Hematopoietic multipotent progenitor cell treated with erythropoietin and hydrocortisone succinate and interleukin-3 and kit ligand, for 6 days (in vitro differentiated cells): ENCODE measurements around the gene FBXW2.

Source experiments
- DNase-seq: peaks from one replicate; pipeline ENCODE4 v3.0.0-alpha.2; 2015

FBXW2 gene

DNA sequence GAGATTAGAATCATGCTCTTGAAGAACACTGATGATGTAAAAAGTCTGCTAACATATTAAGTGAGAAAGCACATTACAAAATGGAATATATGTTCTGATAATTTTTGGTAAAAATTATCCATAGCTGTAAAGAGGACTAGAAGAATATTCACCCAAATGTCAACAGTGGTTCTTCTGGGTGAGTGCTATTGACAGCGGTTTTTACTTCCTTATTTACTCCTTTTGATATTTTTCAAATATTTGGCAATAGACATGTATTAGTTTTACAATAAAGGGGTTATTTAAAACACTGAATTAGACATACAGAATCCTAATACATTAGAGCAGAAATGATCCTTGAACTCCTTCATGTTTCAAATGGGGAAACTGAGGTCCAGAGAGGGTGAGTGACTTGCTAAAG is 52.0 kb downstream of the FBXW2 start:
- peak; percentile 13 for DNase-seq

DNA sequence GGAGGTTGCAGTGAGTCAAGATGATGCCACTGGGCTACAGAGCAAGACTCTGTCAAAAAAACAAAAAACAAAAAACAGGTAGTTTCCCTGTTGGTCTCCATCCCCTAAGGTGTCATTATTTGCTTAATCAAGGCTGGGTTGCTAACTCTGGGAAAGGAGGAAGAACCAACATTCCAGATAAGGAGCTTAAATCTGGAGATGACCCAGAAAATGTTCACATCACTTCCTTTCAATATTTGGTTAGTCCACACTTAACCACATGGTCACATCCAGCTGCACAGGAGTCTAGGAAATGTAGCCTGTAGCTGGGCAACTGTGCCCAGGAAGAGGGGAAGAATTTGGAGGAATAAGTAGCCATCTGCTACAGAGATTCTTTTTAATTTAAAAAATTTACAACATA is 53.1 kb downstream of the FBXW2 start:
- no peak for DNase-seq

DNA sequence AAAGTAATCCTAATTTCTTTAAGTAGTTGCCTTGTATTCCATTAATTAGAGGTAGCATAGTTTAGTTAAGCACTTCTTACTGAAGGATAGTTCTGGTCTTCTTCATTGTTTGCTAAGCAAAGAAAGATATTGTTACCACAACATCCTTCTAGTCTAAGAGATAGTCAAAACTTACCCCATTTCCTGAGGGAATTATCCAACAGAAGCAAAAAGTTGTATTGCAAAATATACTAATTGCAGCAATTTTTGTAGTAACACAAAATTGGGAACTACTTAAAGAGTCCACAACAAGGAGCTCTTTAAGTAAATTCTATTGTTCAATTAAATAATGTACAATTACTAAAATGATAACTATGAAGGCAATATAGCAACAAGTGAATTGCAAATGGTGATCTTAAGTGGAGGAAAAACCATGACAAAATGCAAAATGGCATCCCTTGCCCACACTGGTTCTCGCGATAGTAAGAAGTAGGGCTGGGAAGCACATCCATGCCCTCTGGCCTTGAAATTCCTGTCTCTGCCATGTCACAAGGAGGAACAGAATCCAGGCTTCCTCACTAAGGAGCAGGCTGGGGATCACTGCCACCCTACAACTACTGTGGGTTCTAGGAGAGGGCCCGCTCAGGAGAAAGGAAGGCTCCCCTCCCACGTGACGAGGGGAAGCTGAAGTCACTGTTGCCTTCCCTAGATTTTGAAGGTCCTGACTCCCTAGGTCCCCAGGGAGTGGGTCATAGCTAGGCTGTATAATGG is 55.6 kb downstream of the FBXW2 start:
- DNase-seq, result no peak

DNA sequence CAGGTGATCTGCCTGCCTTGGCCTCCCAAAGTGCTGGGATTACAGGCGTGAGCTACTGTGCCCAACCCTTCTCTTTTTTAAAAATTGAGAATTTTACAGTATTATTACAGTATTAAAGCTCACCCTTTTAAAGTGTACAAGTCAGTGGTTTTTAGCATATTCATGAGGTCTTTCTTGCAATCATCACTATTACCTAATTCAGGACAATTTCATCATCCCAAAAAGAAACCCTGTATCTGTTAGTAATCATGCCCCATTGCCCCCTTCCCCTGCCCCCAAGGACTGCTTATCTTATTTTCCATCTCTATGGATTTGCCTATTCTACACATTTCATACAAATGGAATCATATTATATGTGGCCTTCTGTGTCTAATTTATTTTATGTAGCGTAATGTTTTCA is 56.3 kb downstream of the FBXW2 start:
- DNase-seq, result no peak

DNA sequence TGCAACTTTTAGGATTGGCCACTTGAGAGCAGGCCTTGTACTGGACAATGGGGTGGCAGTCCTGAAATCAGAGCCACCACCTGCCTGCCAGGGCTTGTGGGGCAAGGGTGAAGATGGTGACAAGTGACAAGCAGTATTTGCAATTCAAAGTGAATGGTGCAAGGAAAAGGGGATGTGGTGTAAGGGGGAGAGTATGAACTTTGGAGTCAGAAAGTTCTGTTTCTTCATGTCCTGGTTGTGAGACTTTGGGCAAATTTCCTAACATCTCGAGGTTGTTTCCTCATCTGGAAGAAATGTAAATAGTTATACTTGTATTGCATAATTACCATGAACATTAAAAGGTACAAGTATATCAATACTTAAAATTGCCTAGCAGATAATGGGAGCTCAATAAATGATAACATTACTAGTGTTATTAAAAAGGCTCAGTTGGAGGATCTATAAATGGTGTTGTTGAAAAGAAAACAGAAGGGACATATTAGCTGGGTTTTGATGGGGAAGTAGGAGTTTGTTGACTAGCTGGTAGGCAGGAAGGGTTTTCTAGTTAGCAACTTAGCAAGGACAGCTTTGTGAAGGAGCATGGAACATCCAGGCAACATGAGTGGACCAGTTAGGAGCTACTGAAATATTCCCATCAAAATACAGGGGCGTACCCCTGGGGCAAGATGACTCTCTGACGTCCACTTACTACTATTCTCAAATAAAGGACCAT is 57.6 kb downstream of the FBXW2 start:
- DNase-seq, result peak; percentile 75

DNA sequence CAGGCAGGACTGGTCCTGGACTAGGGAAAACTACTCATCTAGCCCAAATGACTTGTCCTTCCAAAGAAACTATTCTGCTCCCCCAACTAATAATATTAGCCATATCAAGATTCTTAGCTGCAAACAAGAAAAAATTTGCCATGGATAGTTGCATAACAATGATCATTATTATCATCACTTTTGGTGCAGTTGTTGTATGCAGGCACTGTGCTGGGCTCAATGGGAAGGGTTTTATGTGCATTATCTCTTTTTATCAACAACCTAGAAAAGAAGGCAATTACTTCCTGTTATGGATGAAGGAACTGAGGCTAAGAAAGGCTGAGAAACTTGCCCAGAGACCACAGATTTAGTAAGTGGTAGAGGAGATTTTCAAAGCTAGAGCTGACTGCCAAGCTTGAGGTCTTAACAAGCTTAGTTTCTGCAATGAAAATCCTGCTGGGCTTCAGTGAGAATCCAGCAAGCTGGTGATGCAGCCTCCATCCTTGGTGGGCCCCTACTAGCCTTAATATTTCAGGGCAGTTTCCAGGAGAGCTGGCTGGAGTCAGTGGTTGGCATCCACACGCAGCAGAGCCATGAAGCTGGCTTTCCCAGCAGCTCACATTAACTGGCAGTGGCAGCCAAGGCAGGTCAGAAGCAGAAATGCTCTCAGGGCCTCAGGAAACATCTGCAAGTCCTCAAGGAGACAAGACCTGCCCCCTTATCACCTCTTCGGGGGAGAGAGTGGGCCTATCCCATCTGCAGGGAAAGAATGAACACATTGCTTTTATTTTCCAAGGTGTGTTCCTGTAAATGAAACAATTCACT is 58.4 kb downstream of the FBXW2 start:
- DNase-seq, result peak; percentile 16

DNA sequence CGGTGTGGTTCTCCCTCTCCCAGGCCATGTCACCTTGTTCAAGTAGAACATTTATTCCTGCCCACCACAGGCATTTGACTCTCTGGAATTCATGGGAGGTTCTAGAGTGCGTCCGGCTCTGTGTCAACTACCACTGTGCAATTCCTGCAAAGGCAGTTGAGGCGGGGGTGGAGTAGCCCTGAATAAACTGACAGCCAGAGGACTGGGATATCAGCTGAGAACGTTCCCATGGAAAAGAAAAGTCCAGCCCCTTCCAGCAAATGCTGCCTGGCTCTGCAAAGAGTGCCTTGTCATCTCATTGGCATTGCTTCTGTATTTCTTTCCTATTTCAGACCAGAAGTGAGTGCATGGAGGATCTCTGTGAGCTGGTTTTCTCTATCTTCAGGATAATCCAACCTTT is 60.0 kb downstream of the FBXW2 start:
- no peak for DNase-seq

DNA sequence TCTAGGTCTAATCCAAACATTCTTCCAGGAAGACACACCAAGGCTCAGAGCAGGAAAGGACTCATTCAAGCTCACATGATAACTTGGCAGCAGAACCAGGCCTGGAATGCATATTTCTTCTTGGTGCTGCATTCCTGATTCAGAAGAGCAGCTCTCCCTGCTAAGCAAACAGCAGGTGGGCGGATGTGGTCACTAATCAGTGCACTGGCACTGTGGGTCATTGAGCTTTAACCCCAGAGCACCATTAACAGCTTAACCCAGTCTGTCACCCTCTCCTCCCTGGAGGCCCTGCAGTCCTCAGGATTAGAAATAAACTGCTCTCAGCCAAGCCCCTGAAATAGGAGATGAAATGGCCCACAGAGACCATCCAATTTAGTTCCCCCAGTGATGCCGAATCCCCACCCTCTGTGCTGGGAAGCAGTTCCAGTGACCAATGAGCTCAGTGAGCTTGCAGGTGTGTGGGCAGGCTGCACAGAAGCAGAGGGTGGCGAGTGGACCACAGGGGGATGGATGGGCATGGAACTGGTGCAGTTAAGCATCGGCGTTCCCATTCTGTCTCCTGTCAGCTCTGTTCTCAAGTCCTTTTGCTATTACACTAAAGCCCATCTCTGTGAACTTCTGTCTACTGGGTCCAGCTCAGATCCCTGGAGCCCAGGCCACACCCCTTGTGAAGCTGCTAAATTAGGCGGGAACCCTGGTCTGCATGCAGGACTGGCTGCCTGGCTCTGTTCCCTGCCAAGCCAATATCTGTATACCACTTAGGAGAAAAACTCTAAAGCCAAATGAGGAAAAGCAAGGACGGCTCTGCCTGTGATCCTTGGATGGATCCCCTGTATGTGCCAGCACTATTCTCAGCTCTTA is 62.3 kb downstream of the FBXW2 start:
- no peak for DNase-seq

DNA sequence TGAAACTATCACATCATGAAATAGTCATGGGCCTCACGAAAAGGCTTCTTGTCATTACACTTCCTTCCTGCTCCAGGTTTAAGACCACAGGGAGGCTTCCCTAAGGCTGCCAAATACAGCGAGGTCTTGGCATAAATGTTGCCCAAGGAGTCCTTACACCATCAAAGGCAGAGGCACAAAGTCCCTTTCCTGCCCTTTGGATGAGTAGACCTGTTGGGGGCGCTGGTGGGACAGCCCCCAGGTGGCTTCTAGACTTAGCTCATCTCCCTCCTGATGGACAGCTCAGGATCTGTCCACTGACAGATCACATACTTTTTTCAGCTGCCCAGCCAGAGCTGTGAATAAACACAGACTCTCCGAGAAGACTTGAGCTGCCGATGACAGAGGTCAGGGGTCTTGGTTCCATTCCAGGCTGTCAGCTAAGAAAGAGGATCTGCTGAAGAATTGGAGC is 63.4 kb downstream of the FBXW2 start:
- DNase-seq, result no peak

DNA sequence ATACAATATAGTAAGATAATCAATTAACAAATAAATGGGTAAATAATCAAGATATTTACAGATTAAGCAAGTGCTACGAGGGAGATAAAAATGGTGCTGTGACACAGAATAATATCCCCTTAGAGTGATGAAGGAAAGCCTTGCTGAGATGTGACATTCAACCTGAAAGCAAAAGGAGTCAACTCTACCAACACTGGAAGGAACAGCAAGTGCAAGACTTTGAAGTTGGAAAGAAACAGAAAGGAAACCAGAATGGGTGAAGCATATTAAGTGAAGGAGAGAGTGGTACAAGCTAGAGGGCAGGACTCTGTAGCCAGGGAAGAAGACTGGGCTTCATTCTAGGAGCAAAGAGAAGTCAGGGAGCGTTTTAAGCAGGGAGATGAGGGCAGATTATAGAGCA is 66.7 kb downstream of the FBXW2 start:
- DNase-seq, result no peak

DNA sequence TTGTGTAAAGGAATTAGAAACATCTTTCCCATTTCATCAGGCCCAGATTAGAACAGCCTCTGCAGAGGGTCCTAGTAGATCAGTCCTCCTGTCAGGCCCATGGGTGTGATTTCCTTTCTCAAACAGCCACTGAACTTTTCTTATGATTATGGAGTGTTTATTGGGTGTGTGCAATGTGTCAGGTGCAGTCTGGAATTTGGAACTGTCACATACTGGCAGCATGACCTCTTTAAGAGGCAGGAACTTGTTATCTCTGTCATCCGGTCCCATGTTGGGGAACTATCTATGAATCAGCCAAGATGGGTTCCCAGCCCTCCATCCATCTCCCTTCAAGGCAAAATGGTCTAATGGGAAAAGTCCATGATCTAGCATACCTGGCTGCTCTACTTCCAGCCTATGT is 67.3 kb downstream of the FBXW2 start:
- no peak for DNase-seq

DNA sequence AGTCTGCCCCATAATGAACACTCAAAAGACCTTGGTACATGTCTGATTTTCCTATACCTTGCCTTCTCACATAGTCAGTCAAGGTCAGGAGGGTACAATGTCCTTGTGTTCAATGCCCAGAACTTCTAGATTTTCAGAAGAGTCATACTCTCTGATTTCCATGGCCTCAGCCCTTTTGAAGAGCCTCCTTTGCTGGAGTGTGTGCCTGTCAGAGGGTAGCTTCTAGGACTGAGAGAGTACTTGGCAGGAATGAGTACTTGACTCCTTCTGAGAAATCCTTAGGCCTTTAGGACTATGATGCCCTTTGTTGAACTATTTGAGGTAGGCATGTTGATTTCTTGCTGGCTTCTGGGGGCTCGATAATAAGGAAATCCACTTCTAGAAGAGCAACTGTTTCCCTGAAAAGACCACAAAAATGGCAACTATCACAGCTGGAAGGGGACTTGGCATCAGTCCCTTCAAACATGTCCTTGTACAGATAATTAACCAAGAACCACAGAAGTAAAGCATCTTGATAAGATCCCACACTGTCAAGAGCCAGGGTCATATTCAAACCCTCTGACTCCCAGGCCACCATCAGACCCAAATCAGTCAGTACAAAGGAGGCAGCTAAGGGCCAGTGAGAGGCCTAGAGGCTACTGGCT is 68.3 kb downstream of the FBXW2 start:
- DNase-seq, result peak; percentile 92

DNA sequence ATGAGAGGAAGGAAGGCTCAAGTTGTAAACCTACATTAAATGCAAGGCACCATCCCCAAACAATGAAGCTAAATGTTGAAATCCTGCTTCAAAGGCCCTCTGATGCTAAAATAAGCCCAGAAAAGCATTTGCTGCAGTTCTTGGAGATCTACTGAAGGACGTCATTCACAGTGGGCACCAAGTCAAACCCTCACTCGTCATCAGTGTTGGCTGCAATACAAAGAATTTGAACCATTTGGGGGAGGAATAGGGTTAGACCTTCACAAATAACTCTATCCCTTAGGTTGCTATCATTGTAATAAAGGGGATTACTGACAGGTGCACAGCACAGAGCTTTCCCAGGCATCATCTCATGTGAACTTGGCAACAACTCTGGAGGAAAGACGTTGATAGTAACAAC is 69.7 kb downstream of the FBXW2 start:
- DNase-seq, result no peak

DNA sequence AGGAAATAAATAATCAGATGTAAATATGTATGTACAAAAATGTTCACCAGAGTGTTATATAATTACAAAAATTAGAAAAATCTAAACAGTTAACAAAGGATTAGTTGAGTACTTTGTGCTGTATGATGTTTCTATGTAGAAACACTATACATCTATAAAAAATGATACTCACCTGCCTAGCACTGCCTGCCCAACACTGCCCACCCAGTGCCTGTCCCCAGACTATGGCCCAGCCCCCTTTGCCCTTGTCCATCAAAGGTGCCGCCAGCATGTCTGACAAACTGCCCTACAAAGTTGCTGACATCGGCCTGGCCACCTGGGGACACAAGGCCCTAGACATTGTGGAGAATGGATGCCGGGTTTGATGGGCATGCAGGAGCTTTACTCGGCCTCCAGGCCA is 72.8 kb downstream of the FBXW2 start:
- no peak for DNase-seq

DNA sequence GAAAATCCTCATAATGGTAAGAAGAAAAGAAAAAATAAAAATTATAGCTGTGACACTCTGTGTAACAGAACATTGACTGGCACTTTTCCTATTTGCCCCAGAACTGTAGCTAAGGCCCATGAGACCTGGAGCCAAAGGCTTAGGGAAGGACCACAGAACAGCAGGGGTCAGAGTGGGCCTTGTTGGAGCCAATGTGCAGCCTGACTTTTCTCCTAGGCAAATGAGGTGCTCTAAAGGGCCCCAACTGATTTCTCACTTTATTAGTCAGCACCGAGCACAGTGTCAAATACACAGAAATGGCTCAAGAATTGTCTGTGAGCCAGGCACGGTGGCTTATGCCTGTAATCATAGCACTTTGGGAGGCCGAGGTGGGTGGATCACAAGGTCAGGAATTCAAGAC is 74.9 kb downstream of the FBXW2 start:
- no peak for DNase-seq

DNA sequence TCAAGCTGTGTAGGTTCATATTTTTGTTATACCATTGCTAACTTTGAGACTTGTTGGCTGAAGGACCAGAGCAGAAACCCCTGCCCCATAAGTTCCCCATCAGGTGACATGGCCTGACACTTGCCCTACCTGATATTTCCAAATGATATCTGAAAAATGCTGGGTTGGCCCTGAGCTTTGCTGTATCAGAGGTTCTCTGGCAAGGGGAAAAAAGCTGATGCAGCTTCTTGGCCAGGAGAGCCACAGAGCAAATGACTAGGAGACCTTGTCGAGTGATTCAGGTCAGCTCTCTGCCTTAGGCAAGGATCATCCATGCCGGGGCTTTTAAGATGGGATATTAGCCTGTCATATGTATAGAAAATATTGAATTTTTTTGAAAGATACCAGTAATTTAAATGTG is 76.0 kb downstream of the FBXW2 start:
- DNase-seq, result no peak

DNA sequence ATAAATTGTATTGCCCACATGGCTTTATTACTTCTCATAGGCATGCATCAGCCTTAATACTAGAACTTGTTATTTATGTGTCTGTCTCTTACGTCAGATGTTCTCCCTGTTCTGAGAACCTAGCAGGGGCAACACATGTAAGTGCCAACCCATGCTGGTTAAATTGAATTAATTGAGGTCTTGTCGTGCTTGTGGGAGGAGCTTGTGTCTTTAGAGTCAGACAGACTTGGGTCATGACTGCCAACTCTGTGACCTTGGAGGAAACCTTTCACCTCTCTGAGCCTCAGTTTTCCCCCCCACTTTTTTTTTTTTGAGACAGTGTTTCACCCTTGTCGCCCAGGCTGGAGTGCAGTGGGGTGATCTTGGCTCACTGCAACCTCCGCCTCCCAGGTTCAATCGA is 76.7 kb downstream of the FBXW2 start:
- DNase-seq, result no peak

DNA sequence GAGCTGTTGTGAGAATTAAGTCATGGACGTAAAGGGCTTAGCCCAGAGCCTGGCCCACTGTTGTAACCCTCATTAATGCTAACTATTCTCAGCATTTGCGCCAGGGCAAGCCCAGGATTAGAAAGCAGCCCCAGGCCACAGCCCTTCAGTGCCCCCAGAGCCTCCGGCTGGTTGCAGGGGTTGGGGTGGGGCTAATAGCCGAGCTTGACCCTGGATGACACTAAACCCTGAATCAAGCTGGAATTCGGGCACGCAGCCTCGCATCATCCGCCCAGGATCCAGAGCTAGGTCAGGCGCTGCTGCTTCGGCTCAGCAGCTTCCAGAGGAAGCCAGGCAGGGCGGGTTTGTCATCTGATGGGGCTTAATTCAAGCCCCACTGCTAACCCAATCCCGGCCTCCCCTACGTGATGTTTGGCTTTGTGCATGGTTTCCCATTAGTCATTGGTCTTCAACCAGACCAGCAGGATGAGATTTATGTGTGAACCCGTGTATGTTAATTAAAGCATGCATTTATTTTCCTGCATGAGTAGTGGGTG is 77.8 kb downstream of the FBXW2 start:
- no peak for DNase-seq

DNA sequence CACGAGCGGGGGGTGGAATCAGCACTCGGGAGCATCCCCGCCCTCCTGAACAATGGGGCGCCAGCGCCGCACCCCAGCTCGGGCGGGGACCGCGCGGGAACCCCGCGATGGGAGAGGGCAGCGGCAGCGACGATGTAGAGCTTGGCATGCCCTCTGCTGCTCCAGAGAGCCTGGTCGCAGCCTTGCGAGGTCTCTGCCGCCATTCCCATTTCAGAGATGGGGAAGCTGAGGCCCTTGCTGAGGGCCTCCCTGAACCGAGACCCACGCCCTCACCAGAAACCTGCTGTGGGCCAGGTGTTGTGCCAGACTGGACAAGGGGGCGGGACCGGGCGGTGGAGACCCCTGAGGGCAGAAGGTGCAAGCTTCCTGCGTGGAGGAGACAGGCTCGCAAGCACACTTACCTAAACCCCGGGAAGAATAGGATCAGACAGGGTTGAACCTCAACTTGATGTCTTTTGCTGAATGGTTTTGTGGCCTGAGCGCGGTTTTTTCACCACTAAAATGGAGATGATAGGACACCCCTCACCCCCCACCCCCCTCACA is 78.3 kb downstream of the FBXW2 start:
- no peak for DNase-seq

DNA sequence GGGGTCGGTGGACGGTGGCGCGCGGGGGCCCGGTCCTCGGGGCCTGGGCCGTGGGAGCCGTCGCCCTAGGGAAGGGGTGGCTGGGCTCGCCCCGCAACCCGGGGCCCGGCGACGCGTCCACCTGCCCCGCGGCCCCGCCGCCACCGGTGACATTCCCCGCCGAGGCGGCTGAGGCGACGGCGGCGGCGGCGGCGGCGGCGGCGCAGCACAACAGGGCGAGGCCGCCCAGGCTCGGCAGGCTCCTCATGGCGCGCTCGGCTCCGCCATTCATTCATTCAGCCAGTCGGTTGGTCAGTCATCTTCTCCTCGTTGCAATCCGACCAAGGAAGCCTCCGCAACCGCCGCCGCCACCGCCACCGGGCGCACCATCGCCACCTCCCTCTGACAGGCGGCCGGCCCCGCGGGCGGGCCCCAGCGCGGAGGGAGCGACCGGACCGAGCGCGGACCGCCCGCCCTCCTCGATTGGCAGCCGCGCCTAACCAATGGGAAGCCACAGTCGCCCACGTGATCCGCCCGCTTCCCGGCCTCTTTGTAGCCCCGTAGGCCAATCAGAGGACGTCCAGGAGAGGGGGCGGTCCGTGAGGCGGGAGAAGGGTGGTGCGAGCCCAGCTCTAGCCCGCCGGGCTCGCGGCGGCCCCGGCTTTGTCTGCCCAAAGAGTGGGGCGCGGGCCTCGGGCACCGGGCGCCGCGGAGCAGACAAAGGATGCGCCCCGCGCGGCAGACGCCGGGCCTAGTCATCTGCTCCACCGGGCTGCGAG is 78.9 kb downstream of the FBXW2 start, which contains the start of gene MEGF9:
MEGF9 (minus strand) TSS at position 383 of the 758 bp plus-strand sequence; CDS start at position 271, 112 bp downstream.
- DNase-seq, result peak; percentile 99
